ENCODE results near the gene CCZ1B.
"Not testable (repeated sequence)": the region's sequence is repeated elsewhere in the genome, so short reads cannot be mapped to it uniquely, and the experiment has no call there.

Gene CCZ1B

DNA sequence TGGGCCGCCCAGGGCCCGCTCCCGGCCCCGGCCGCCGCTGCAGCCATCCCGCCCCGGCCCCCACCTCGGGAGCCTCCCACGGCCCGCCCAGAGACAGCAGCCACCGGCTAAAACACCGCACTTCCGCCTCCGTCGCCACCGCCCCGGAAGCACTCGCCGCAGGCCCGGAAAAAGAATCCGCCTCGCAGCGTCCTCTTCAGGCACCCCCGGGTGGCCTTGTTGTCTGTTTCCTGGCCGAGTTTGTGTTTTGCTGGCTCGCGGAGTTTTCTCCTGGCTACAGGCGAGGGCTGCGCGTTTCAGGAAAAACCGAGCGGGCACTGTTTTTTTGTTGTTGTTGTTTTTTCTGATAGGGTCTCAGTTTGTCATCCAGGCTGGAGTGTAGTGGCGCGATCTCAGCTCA, at the start of gene CCZ1B:
CCZ1B (minus strand) TSS at position 125 of the 400 bp plus-strand sequence; CDS start at position 47, 78 bp downstream.
- DNase-seq: peak; percentile 89

DNA sequence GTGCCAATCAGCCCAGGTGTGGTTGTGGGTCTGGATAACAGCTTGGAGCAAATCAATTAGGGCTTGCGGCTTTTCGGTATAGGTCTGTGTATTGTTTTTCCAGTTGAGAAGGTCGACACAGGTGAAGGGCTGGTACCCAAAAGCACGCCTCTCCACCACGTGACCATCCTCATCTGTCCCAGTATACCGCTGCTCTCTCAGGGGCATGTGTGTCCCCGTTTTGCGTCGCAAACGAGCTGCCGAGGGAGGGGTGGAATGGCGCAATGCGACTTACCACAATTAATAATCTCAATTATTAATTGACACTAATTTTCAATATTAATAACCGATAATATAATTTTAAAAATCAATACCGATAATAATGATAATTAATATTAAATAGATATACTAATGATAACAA, 48.9 kb upstream of the CCZ1B start:
- DNase-seq: not testable (repeated sequence)

DNA sequence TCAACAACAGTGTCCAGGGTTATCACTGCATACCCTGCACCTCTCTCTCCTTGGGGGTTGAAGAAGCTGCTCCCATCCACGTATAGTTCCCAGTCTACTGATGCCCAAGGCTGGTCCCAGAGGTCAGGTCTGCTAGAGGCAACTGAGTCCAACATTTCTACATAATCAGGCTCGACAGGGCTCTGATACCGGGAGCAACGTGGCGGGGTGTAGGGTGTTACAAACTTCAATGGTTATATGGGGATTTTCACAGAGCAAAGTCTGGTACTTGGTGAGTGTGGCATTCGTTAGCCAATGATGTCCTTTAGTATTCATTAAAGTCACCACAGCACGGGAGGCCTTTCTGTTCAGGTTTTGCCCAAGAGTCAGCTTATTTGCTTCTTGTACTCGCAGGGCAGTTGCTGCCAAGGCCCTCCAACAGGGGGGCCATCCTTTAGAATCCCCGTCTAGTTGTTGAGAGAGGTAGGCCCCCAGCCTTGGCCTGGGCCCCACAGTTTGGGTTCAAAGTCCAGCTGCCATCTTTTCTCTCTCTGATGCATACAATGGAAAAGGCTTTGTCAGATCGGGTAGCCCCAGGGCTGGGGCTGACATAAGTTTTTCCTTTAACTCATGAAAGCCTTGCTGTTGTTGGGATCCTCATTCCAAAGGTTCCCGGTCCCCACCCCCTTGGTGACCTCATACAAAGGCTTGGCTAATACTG, 46.3 kb upstream of the CCZ1B start:
- DNase-seq: not testable (repeated sequence)

DNA sequence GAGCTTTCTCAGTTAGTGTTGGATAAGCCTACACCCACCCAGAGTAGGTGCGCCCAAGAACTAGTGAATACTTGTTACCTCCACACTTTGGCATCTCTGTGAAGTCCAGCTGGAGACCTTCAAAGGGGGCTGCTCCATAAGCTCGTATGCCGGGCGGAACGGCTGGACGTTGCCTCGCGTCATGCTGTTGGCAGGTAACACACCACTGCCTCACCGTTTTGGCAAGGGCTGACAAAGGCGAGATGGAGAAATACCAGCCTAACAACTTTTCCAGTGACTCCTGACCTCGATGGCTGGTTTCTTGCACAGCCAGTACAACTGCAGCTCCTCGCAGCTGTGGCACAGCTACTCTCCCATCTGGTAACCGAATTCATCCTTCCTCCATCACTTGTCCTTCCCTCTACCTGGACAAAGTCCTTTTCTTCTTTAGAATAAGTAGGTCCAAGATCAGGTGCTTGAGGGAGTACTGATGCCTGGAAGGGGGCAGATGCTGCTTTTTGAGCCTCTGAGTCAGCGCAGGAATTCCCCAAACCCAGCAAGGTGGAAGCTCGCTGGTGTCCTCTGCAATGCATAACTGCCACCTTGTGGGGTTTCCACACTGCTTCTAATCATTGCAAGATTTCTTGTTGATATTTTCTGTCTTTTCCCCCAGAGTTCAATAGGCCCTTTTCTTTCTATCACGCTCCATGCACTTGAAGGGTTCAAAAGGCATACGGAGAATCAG, 45.5 kb upstream of the CCZ1B start:
- DNase-seq: not testable (repeated sequence)

DNA sequence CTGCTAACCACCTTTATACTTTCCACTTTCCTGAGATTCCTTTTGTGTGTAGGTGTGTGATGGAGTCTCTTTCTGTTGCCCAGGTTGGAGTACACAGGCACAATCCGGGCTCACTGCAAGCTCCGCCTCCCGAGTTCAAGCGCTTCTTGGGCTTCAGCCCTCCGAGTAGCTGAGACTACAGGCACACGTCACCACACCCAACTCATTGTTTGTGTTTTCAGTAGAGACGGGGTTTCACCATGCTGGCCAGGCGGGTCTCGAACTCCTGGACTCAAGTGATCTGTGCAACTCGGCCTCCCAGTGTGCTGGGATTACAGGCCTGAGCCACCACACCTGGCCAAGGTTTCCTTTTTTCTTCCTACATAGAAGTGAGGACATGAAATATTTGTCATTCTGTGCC, 38.7 kb upstream of the CCZ1B start:
- DNase-seq: not testable (repeated sequence)

DNA sequence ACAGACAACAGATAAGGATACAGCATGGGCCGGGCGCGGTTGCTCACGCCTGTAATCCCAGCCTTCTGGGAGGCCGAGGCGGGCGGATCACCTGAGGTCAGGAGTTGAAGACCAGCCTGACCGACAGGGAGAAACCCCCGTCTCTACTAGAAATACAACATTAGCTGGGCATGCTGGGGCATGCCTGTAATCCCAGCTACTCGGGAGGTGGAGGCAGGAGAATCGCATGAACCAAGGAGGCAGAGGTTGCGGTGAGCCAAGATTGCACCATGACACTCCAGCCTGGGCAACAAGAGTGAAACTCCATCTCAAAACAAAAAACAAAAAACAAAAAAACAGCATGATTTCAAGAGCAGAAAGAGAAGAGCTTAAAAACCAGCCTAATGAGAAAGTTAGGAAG, 38.1 kb upstream of the CCZ1B start:
- DNase-seq: not testable (repeated sequence)

GRCh38 chr7:6862876-6863275, 36.8 kb upstream of the CCZ1B start:
- DNase-seq: not testable (repeated sequence)

DNA sequence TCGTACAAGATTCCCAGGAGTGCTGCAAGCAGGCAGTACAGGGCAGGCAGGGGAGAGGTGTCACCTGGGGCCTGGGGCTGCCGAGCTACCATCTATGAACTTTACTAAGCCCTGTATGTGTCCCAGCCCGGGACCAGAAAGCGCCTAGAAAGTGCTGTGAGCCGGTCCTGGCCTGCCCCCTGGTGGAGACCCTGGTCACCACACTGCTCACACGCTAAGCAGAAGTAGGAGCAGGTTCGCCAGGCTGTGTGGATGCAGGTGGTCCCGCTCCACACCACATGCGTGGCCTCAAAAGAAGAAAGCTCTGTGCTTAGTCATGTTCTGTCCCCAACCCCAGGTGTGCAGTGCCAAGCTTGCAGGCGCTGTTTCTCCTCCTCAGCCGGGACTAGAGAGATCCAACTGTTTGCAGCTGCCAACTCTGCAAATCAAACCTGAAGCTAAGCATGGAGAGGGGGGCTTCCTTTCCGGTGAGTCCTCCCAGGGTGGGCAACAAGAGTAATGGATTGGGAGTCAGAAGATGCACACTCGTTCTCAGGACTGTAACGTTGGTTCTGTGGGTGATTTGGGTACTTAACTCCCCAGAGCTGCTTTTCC, 31.7 kb upstream of the CCZ1B start:
- DNase-seq: peak; percentile 66

- DNase-seq: not testable (repeated sequence)
Measured at GRCh38 chr7:6855563-6856131, 29.6 kb upstream of the CCZ1B start.

- DNase-seq: peak; percentile 35
Measured at GRCh38 chr7:6854747-6855562, 28.9 kb upstream of the CCZ1B start.

DNA sequence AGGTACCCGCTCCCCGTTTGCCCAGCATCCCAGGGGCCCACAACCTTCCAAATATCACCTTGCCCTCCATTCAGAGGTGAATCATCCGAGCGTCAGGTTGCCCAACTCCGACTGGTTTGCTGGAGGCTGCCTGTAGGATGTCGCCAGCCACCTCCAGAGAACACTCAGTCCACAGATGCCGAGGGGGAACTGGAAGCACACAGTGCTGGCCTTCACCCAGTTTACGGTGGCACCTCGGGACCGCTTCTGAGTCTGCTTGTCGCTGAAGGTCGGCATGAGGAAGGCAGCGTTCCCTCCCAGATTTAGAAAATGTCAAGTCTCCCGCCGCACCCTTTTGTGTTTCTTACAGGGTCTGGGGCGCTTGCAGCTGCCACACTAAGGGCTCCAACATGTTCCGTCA, 27.6 kb upstream of the CCZ1B start:
- DNase-seq: not testable (repeated sequence)

DNA sequence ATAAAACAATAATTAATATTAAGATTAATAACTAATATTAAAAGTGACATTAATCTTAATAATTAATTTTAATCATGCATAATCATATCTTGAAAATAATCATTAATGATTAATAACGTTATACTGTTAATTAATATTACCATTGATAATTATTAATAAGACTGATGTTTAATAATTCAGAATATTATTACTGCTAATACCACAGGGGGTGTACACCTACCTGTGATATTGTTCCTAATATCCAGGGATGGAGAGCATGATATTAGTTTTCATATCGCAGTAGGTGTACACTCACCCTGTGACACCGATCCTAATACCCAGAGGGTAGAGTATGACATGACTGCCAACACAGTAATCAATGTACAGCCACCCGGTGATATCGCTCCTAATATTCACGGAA, 23.1 kb upstream of the CCZ1B start:
- not testable (repeated sequence) for DNase-seq

DNA sequence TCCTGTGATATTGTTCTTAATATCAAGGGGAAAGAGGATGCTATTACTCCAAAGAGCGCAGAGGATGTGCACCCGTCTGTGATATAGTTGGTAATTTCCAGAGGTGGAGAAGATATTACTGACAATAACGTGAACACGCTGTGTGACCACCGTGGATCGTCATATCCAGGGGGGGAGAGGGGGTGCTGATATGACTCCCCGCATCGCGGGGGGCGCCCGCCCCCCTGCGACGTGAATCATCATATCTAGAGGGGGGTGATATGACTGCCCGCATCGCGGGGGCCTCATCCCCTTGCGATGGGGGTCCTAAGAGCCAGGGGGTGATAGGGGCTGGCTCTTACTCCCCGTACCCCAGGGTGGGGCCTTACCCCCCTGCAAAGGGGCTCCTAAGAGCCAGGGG, 21.7 kb upstream of the CCZ1B start:
- not testable (repeated sequence) for DNase-seq

DNA sequence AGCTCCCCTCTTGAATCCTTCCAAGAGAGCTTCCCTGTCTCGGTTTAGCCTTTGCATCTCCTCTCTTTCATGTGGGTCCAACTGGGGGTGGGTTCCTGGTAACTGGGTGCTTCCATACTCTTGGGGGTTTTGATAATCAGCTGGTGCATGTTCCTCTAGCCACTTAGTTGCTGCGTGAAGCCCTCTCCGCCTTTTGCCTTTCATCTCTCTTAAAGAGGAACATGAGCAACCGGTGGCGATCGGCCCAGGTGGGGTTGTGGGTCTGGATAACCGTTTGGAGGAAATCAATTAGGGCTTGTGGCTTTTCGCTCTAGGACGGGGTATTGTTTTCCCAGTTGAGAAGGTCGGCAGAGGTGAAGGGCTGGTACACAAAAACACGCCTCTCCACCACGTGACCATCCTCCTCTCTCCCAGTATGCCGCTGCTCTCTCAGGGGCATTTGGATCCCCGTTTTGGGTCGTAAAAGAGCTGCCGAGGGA, 19.9 kb upstream of the CCZ1B start:
- not testable (repeated sequence) for DNase-seq

- not testable (repeated sequence) for DNase-seq
Measured at GRCh38 chr7:6843654-6844053, 17.6 kb upstream of the CCZ1B start.

- DNase-seq: not testable (repeated sequence)
Measured at GRCh38 chr7:6843092-6843491, 17.0 kb upstream of the CCZ1B start.

- DNase-seq: not testable (repeated sequence)
Measured at GRCh38 chr7:6842278-6842921, 16.3 kb upstream of the CCZ1B start.

DNA sequence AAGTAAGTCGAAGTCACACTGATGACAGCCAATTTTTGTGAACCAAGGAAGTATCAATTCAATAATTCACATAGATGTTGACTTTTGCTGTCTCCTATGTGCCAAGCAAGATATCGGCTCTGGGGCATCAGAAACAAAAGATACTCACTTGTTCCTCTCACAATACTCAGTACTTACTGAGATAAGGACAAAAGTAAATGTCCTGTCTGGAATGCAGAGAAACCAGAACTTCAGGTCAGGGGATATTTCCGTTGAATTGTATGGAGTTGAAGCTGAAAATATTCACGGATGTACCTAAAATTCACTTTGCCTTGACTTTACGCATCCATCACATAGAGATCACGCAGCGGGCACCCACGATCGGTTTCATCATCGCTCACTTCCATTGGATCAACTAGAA, 11.0 kb upstream of the CCZ1B start:
- not testable (repeated sequence) for DNase-seq

- not testable (repeated sequence) for DNase-seq
Measured at GRCh38 chr7:6835521-6835920, 9.4 kb upstream of the CCZ1B start.

DNA sequence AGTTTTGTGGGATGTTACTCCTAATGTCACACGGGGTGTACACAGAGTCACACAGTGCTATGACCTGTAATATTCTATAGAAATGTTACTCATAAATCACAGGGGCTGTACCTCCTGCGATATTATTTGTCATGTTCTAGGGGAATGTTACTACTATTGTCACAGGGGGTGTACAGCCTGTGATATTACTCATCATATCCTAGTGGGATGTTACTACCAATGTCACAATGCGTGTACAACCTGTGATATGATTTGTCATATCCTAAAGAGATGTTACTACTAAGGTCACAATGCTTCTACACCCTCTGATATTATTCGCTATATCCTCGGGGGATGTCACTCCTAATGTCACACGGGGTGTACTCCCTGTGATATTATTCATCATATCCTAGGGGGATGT, 7.6 kb upstream of the CCZ1B start:
- DNase-seq: no peak

- DNase-seq: no peak
Measured at GRCh38 chr7:6831018-6831725, 5.1 kb upstream of the CCZ1B start.

All from CD4-positive, alpha-beta T cell treated with Interleukin-6 for 4 hours (primary cell).